ENCODE data around the gene PDGFC. TPM values are rescaled to one million over a fixed set of nuclear protein-coding genes. Genes with fewer than 3 reads are reported as not detected.

The PDGFC gene
- total RNA-seq, 1 donor from 2014 or later = 70.9 TPM

- Mint-ChIP-seq H3K4me1 (ENCODE audit: low read depth) (peaks cover 14% of the 10 kb centered on the region), H3K4me3 (ENCODE audit: unreplicated experiment) (no peak overlapping the region), H3K9me3 (ENCODE audit: low read depth) (no peaks in the 10 kb centered on the region), H3K27me3 (ENCODE audit: low read depth) (no peaks in the 10 kb centered on the region), H3K27ac (ENCODE audit: unreplicated experiment) (no peak overlapping the region), H3K36me3 (ENCODE audit: low read depth) (peaks cover 4% of the 10 kb centered on the region)
- no peak for DNase-seq (ENCODE audit: low spot score)
- no peak for TF ChIP-seq CTCF (IDR thresholded peaks at IDR 0.05)
These were observed 159.6 kb downstream of the PDGFC start for GRCh38 chr4:156811963-156812362.

- DNase-seq (ENCODE audit: low spot score) = no peak
- Mint-ChIP-seq H3K4me3 (ENCODE audit: unreplicated experiment) (no peak overlapping the region), H3K9me3 (ENCODE audit: low read depth) (no peaks in the 10 kb centered on the region), H3K36me3 (ENCODE audit: low read depth) (peaks cover 4% of the 10 kb centered on the region), H3K27ac (ENCODE audit: unreplicated experiment) (no peak overlapping the region), H3K27me3 (ENCODE audit: low read depth) (no peaks in the 10 kb centered on the region), H3K4me1 (ENCODE audit: low read depth) (peaks cover 16% of the 10 kb centered on the region)
- no peak for TF ChIP-seq CTCF (IDR thresholded peaks at IDR 0.05)
These were observed 160.3 kb downstream of the PDGFC start for GRCh38 chr4:156811286-156811685.

GRCh38 chr4:156805696-156806095, 165.9 kb downstream of the PDGFC start:
- Mint-ChIP-seq H3K4me3 (ENCODE audit: unreplicated experiment) (no peak overlapping the region), H3K9me3 (ENCODE audit: low read depth) (no peaks in the 10 kb centered on the region), H3K27me3 (ENCODE audit: low read depth) (no peaks in the 10 kb centered on the region), H3K4me1 (ENCODE audit: low read depth) (peaks cover 16% of the 10 kb centered on the region), H3K36me3 (ENCODE audit: low read depth) (peaks cover 4% of the 10 kb centered on the region), H3K27ac (ENCODE audit: unreplicated experiment) (peak overlapping the region; percentile 80)
- DNase-seq (ENCODE audit: low spot score) = no peak
- no peak for TF ChIP-seq CTCF (IDR thresholded peaks at IDR 0.05)

DNA sequence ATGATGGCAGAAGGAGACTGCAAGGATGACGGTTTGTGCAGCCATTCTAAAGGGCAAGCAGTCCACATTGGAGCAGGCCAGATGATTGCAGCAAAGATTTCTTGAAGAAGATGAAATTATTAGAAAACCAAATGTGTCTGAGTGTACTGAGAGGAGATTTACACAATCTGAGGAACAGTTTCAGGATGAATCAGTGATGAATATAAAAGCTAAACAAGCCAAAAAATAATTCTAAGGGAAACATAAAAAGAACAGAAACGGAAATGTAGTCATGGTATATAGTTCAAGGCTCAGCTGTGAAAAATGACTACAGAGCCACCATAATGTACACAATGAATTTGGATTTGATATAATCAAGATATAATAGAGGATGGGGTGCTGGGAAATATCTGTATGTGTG, 168.5 kb downstream of the PDGFC start:
- H3K4me3 Mint-ChIP-seq (ENCODE audit: unreplicated experiment) = no peak overlapping the region
- peaks cover 35% of the 10 kb centered on the region for H3K4me1 Mint-ChIP-seq (ENCODE audit: low read depth)
- peaks cover 3% of the 10 kb centered on the region for H3K36me3 Mint-ChIP-seq (ENCODE audit: low read depth)
- DNase-seq (ENCODE audit: low spot score) = no peak
- TF ChIP-seq CTCF (IDR thresholded peaks at IDR 0.05) = no peak
- no peaks in the 10 kb centered on the region for H3K27me3 Mint-ChIP-seq (ENCODE audit: low read depth)
- peak overlapping the region; percentile 27 for H3K27ac Mint-ChIP-seq (ENCODE audit: unreplicated experiment)
- H3K9me3 Mint-ChIP-seq (ENCODE audit: low read depth) = no peaks in the 10 kb centered on the region

DNA sequence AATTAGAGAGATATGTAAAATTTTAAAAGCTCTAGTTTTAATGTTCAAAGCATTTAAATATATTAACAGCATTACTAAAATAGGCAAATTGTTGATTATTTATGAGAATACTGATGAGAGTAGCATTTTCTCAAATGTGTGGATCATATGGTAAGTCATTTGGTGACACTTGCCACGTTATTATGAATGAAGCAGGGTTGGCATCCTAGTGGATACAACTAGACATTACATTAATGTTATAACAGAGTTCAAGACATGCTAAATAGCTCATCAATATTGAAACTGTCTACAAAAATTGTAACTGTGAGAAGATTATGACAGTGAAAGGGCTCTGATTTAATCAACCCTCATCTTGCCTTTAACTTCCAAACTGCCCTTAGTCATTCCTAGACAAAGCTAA, 171.1 kb downstream of the PDGFC start:
- Mint-ChIP-seq H3K4me3 (ENCODE audit: unreplicated experiment) (no peak overlapping the region), H3K4me1 (ENCODE audit: low read depth) (peaks cover 37% of the 10 kb centered on the region), H3K9me3 (ENCODE audit: low read depth) (no peaks in the 10 kb centered on the region), H3K27me3 (ENCODE audit: low read depth) (no peaks in the 10 kb centered on the region), H3K36me3 (ENCODE audit: low read depth) (peaks cover 3% of the 10 kb centered on the region), H3K27ac (ENCODE audit: unreplicated experiment) (no peak overlapping the region)
- TF ChIP-seq CTCF (IDR thresholded peaks at IDR 0.05) = peak; percentile 47
- no peak for DNase-seq (ENCODE audit: low spot score)
